HUES6 (cell line): ENCODE measurements around the gene PACS2.
A peak's percentile ranks its signal among the peaks of the same experiment; 100 is the strongest.

Experiments used
- H3K27ac ChIP-seq: 2 replicates; pipeline ENCODE4 v1.7.0; 2013; ENCODE audit warnings: low read depth, mild to moderate bottlenecking, low read length, inconsistent platforms
- H3K27me3 ChIP-seq: 2 replicates; pipeline ENCODE4 v1.6.1; 2013; ENCODE audit warnings: low read length; ENCODE audit not compliant: control insufficient read depth, insufficient read depth
- H3K36me3 ChIP-seq: 2 replicates; pipeline ENCODE4 v1.6.1; 2013; ENCODE audit warnings: low read length; ENCODE audit not compliant: control insufficient read depth, insufficient read depth
- H3K4me1 ChIP-seq: 2 replicates; pipeline ENCODE4 v1.6.1; 2013; ENCODE audit warnings: low read length; ENCODE audit not compliant: control insufficient read depth, insufficient read depth
- H3K4me3 ChIP-seq: 2 replicates; pipeline ENCODE4 v1.5.1; 2013; ENCODE audit warnings: low read depth, low read length
- H3K9ac ChIP-seq: one replicate; pipeline ENCODE4 v1.6.1; 2013; ENCODE audit warnings: mild to moderate bottlenecking, low read length
- H3K9me3 ChIP-seq: 2 replicates; pipeline ENCODE4 v1.6.1; 2013; ENCODE audit warnings: low read depth, low read length; ENCODE audit not compliant: control insufficient read depth, insufficient read depth

Gene PACS2

DNA sequence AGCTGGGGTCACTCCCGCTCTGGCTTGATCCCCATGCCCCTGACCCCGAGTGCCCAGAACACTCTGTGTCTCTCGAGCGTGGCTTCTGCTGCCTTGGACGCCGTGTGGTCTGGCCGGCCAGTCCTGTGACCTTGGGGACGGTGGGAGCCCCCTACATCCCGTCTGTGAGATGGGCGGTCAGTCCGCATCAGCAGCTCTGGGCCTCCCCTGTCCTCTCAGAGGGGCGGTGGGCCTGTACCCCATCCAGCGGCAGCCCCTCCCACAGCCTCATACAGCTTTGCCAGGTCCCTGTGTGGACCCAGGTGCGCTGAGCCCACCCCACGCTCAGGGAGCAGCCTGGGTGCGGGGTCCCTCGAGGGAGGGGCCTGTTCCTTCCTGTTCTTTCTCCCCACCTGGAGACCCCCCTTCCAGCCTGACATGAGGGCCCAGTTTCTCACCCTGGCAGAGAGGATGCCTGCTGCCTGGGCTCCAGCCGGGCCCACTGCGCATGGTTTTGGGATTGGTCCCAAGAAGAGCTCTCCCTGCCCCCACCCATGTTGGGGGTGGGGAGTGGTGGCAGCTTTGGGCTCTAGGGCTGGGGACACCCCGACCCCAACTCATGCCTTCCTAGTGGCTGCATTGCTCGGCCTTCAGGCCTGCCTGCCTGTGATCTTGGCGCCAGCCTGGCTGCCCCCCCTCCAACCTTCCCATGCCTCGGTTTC lies 106.6 kb downstream of the PACS2 start:
- Histone ChIP-seq H3K36me3 (peaks cover 11% of the 10 kb centered on the region), H3K9ac (peak overlapping the region; percentile 87), H3K27me3 (peaks cover 5% of the 10 kb centered on the region; the same call in 1 of the 2 replicates), H3K9me3 (no peaks in the 10 kb centered on the region), H3K4me3 (peak overlapping the region; percentile 85), H3K27ac (no peak overlapping the region), H3K4me1 (peaks cover 25% of the 10 kb centered on the region)

DNA sequence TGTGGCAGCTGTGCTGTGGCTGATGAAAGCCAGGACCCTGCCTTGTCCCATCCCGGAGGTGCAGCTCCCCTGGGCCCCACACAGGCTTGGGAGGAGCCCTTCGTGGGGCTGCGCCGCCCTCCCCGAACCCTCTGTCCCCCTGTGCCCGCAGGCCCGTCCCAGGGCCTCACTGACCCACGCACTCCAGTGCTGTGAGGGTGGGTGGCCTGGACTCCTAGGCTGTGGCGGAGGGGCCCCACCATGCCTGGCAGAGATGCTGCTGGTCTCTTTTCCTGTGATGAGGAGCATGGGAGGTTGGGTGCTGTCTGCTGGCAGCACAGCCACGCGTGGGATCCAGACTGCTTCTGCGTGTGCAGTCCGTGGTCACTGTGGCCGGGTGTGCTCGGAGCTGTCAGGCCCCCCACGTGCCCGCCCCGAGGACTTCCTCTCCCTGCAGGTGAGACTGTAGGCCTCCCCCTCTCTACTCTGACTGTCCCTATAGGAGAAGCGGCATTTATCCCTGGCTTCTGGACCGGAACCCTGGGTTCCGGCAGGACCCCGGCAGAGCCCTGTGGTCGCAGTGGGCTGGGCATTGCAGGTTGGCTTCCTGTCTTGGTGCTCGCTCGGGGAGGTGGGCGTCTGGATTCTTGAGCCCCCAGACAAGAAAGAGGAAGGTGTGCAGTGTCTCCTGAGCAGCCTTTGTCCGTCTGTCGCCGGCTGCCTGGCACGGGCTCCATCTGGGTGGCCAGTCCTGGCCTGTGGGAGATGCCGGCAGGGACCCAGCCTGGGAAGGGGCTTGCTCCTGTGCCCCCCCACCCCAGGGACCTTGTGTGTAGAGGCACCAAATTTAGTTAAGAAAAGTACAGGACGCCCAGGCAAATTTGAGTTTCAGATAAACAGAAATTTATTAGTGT lies 107.4 kb downstream of the PACS2 start:
- H3K27me3 ChIP-seq, result peaks cover 5% of the 10 kb centered on the region; the same call in 1 of the 2 replicates
- no peaks in the 10 kb centered on the region; the same call in 1 of the 2 replicates for H3K9me3 ChIP-seq
- H3K9ac ChIP-seq, result no peak overlapping the region
- H3K4me3 ChIP-seq, result peak overlapping the region; percentile 85; the same call in 1 of the 2 replicates
- H3K4me1 ChIP-seq, result peaks cover 25% of the 10 kb centered on the region
- no peak overlapping the region for H3K27ac ChIP-seq
- peaks cover 19% of the 10 kb centered on the region for H3K36me3 ChIP-seq

DNA sequence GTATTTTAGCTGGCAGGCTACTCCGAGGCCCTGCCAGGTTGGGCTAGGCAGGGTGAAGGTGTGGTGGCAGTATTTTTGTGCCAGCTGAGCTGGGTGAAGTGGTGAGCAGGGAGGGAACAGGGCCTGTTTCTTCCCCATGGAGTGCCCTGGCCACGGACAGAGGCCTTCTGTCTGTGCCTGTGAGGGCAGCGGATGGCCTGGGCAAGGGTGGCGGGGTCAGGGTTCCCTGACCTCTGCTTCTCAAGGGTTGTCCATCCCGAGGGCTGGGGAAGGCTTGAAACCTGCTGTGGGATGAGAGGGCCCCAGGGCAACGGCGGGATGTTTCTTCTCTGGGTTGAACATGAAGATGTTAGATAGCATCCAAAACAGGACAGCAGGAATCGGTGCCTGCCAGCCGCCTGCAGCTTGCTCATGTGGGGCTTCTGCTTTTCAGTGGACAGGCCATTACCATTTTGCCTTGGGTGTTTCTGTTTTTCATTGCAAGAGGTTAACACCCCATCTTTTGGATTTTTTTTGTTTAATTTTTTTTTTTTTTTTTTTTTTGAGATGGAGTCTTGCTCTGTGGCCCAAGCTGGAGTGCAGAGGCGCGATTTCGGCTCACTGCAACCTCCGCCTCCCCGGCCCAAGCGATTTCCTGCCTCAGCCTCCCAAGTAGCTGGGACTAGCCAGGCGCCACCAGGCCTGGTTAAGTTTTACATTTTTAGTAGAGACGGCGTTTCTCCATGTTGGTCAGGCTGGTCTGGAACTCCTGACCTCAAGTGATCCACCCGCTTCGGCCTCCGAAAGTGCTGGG lies 108.3 kb downstream of the PACS2 start:
- H3K4me1 ChIP-seq, result peaks cover 24% of the 10 kb centered on the region
- peaks cover 28% of the 10 kb centered on the region for H3K36me3 ChIP-seq
- no peak overlapping the region for H3K4me3 ChIP-seq
- no peak overlapping the region for H3K27ac ChIP-seq
- H3K27me3 ChIP-seq, result peaks cover 5% of the 10 kb centered on the region; the same call in 1 of the 2 replicates
- peaks cover 3% of the 10 kb centered on the region; the same call in 1 of the 2 replicates for H3K9me3 ChIP-seq
- peak overlapping the region; percentile 23 for H3K9ac ChIP-seq

DNA sequence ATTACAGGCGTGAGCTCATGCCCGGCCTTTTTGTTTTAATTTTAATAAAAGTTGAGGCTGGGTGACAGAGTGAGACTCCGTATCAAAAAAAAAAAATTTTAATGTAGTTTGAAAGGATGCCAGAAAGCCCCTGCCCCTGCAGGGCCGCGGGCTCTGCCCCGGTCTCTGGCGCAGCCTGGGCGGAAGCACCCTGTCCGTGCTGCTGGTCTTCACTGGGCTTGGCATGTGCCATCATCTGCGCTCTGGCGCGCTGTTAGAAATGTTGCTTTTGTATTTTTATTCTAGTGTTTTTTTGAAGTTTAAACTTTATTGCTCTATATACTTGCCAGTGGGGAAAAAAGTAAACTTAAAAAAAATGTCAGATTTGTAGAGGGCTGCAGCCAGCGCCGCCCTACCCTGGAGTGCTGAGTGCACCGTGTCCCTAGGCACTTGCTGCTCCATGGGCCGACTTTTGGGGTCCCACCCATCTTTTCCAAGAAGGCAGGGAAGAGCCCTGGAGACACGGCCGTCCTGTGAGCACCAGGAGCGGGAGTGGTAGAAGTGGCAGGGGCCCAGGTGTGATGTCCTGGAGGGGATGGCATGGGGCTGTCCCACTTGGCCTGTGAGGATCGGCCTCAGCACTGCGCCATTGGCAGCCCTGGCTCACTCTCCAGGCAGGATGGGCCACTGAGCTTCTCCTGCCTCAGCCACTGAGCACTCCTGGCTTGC lies 109.1 kb downstream of the PACS2 start:
- Histone ChIP-seq H3K9me3 (peaks cover 3% of the 10 kb centered on the region; the same call in 1 of the 2 replicates), H3K4me3 (no peak overlapping the region), H3K27ac (no peak overlapping the region), H3K4me1 (peaks cover 19% of the 10 kb centered on the region), H3K27me3 (peaks cover 3% of the 10 kb centered on the region; the same call in 1 of the 2 replicates), H3K9ac (no peak overlapping the region), H3K36me3 (peaks cover 33% of the 10 kb centered on the region)

DNA sequence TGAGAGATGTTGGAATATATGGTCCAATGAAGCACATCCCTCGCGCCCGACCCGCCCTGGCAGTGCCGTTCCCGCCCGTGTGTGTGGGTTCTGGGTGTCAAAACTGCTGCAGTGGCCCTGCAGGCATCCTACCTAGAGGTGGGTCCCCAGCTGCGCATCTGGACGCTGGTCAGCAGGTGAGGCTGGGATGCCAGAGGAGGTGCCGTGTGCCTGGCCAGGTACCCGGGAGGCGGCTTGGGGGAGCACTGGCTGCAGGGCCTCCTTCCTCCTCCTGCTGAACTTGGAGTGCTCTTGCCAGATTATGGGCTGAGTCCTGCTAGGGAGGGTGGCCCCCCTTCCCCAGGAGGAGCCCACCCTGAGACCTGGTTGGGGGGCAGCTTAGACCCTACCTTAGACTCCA lies 110.3 kb downstream of the PACS2 start:
- Histone ChIP-seq H3K27ac (no peak overlapping the region), H3K9ac (no peak overlapping the region), H3K9me3 (peaks cover 3% of the 10 kb centered on the region; the same call in 1 of the 2 replicates), H3K36me3 (peaks cover 34% of the 10 kb centered on the region), H3K4me3 (no peak overlapping the region), H3K4me1 (peaks cover 11% of the 10 kb centered on the region; the same call in 1 of the 2 replicates), H3K27me3 (no peaks in the 10 kb centered on the region)

DNA sequence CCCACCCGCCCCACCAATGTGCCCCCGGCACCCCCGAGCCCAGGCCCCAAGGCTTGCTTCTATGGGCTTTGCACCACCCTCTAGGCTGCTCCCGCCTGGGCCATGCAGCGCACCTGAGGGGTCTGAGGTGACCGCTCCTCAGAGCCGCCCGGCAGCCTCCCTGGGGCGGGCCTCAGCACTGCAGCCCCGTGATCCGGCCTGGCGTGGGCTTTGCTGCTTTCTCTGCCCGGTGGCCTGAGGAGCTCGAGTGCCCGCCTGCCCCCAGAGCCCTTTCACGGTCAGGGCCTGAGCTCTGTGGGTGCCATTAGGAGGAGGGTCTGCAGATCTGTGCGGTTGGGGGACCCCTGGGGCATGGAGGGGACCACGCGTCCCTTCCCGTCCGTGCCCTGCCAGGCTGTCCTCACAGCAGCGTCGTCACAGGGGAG lies 111.3 kb downstream of the PACS2 start:
- Histone ChIP-seq H3K36me3 (peaks cover 43% of the 10 kb centered on the region), H3K9me3 (peaks cover 6% of the 10 kb centered on the region), H3K27ac (no peak overlapping the region), H3K27me3 (no peaks in the 10 kb centered on the region), H3K4me1 (peaks cover 9% of the 10 kb centered on the region; the same call in 1 of the 2 replicates), H3K9ac (no peak overlapping the region), H3K4me3 (no peak overlapping the region)

DNA sequence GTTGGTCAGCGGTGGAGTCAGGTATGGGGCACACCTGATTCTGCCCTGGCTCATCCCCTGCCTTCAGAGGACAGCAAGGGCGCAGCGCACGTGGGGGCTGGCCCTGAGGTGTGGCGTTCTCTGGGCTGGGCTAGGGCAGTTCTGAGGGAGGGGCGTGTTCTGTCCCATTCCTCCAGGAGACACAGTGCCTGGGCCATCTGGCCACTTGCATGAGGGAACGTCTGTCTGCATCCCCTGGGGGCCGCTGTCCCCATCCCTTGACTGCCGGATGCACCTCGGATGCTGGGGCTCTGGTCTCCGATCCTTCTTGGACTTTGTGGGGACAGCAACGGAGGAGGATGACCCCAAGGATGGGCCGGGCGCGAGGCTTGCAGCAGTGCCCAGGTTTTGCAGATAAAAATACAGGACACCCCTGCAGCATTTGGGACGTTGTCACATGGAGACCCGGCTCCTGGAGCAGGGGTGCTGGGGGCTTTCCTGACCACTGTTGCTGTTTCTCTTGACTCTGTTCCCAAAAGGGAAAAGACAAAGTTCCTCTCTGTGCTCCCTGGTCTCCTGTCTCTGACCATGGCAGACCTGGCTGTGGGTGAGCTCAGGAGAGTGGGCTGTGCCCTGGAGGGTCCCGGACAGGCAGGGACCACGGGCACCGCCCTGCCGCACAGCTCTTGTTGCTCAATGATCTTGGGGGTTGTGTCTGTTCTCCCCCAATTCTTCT lies 112.0 kb downstream of the PACS2 start:
- Histone ChIP-seq H3K9me3 (peaks cover 6% of the 10 kb centered on the region), H3K4me1 (0 out of 2 replicates have a peak, but pooled peaks cover 1% of the 10 kb centered on the region), H3K36me3 (peaks cover 51% of the 10 kb centered on the region), H3K27ac (no peak overlapping the region), H3K27me3 (no peaks in the 10 kb centered on the region), H3K4me3 (no peak overlapping the region), H3K9ac (no peak overlapping the region)

DNA sequence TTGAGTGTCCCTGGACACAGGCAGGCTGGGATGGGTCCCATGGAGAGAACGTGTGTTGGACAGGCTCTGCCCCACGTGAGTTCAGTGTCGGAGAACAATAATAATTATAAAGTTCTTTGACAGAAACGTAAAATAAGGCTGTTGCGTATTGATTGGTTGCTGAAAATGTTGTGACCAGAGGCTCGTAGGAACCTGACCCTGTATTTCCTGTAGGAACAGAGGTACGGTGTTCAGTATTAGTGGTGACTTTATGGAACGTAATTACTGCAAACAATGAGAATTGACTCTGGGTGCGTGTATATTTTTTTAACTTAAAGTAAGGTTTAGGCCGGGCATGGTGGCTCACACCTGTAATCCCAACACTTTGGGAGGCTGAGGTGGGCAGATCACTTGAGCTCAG lies 112.9 kb downstream of the PACS2 start:
- Histone ChIP-seq H3K9me3 (peaks cover 6% of the 10 kb centered on the region), H3K4me3 (no peak overlapping the region), H3K27me3 (no peaks in the 10 kb centered on the region), H3K4me1 (no peaks in the 10 kb centered on the region), H3K36me3 (peaks cover 51% of the 10 kb centered on the region), H3K27ac (no peak overlapping the region), H3K9ac (no peak overlapping the region)

DNA sequence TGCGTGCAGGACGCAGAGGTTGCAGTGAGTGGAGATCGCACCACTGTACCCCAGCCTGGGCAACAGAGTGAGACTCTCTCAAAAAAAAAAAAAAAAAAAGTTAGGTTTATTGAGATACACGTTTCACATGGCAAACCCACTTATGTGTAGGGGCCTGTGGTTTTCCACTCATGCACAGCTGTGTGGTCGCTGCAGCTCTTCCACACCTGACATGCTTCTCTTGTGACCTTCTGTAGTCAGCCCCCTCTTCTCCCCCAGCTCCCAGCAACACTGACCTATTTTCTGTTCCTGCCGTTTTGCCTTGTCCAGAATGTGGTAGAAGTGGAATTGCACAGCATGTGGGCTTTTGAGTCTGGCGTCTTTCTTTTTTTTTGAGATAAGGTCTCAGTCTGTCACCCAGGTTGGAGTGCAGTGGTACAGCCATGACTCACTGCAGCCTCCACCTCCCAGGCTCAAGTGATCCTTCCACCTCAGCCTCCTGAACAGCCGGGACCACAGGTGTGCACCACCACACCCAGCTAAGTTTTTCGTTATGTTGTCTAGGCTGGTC lies 113.5 kb downstream of the PACS2 start:
- H3K9me3 ChIP-seq, result peaks cover 6% of the 10 kb centered on the region
- no peak overlapping the region for H3K4me3 ChIP-seq
- H3K9ac ChIP-seq, result no peak overlapping the region
- peaks cover under 1% of the 10 kb centered on the region; the same call in 1 of the 2 replicates for H3K4me1 ChIP-seq
- no peak overlapping the region for H3K27ac ChIP-seq
- H3K36me3 ChIP-seq, result peaks cover 51% of the 10 kb centered on the region
- no peaks in the 10 kb centered on the region for H3K27me3 ChIP-seq
